Measurements from ENCODE around the gene CLIC5. TPM values are rescaled to one million over a fixed set of nuclear protein-coding genes. Genes with fewer than 3 reads are reported as not detected.

The CLIC5 gene
- total RNA-seq, 1 experiment from 2014 or later, result 0.05 TPM

DNA sequence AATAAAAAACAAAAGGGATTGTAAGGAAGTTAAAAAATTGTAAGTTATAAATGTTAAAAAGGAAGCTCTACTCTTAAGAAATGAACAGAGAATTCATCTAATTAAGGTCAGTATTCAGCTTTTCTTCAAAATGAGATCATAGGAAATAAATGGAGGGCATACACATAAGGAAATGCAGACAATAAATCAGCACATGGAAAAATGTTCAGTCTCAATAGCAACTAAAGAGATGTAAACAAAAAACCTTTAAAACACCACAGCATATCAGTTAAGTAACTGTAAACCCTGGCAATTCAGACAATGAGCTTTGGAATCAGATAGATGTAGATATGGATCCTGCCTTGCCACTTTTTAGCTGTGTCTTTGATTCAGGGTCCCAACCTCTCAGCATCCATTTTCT is 24.0 kb upstream of the CLIC5 start:
- BruUV-seq (replicated peaks), result no TSS peak
- ATAC-seq (no peak), DNase-seq (ENCODE audit: low read depth, low spot score) (no peak)
- Histone ChIP-seq H3K4me3 (ENCODE audit: low read depth in 2 of 2, low read length in 2 of 2) (no peak overlapping the region), H3K9me3 (ENCODE audit: control insufficient read depth, insufficient read depth, low read depth, low read length) (no peaks in the 10 kb centered on the region), H3K27me3 (ENCODE audit: control insufficient read depth, insufficient read depth, low read length) (no peaks in the 10 kb centered on the region), H3K27ac (ENCODE audit: low read length) (no peak overlapping the region), H3K4me1 (ENCODE audit: control insufficient read depth, insufficient read depth, low read length) (no peaks in the 10 kb centered on the region), H3K36me3 (ENCODE audit: control insufficient read depth, insufficient read depth, low read length) (no peaks in the 10 kb centered on the region)
- in situ Hi-C loops (cut with HindIII; ENCODE audit: low pct_unique_long_range_greater_than_20kb, low sequenced_read_pairs) (no loop called here), intact Hi-C loops (cut with micrococcal nuclease; ENCODE audit: unreplicated experiment) (no loop called here)
- TF ChIP-seq, protein P1, sequence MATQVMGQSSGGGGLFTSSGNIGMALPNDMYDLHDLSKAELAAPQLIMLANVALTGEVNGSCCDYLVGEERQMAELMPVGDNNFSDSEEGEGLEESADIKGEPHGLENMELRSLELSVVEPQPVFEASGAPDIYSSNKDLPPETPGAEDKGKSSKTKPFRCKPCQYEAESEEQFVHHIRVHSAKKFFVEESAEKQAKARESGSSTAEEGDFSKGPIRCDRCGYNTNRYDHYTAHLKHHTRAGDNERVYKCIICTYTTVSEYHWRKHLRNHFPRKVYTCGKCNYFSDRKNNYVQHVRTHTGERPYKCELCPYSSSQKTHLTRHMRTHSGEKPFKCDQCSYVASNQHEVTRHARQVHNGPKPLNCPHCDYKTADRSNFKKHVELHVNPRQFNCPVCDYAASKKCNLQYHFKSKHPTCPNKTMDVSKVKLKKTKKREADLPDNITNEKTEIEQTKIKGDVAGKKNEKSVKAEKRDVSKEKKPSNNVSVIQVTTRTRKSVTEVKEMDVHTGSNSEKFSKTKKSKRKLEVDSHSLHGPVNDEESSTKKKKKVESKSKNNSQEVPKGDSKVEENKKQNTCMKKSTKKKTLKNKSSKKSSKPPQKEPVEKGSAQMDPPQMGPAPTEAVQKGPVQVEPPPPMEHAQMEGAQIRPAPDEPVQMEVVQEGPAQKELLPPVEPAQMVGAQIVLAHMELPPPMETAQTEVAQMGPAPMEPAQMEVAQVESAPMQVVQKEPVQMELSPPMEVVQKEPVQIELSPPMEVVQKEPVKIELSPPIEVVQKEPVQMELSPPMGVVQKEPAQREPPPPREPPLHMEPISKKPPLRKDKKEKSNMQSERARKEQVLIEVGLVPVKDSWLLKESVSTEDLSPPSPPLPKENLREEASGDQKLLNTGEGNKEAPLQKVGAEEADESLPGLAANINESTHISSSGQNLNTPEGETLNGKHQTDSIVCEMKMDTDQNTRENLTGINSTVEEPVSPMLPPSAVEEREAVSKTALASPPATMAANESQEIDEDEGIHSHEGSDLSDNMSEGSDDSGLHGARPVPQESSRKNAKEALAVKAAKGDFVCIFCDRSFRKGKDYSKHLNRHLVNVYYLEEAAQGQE (IDR thresholded peaks at IDR 0.05; ENCODE audit: insufficient read depth in 1 of 2, low read depth in 2 of 2, low read length in 1 of 2), result no peak
- TF ChIP-seq POLR2AphosphoS5 (IDR thresholded peaks at IDR 0.05; ENCODE audit: low read depth, low read length), result no peak
- POLR2A ChIA-PET, result no interaction called here
- CTCF ChIA-PET, result no interaction called here

DNA sequence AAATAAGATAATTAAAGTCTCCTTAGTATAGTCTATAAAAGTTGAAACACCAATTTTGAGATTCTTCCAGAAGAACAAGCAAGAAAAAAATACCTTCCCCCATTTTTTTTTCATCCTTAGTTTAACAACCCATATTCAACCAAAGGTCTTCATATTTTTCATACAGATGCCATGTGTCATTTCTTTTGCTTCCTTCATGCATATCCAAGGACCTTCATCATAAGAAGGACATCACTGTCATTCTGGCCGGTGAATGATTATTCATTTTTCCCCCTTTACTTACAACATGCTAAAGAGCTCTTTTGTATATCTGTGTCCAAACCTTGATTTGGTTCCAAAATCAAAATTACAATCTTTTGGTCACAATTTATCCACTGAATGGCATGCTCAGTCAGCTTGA is 21.3 kb upstream of the CLIC5 start:
- CTCF ChIA-PET, result no interaction called here
- in situ Hi-C loops (cut with HindIII; ENCODE audit: low pct_unique_long_range_greater_than_20kb, low sequenced_read_pairs), result no loop called here
- H3K4me3 ChIP-seq (ENCODE audit: low read depth in 2 of 2, low read length in 2 of 2), result no peak overlapping the region
- no TSS peak for BruUV-seq (replicated peaks)
- intact Hi-C loops (cut with micrococcal nuclease; ENCODE audit: unreplicated experiment), result no loop called here
- DNase-seq (ENCODE audit: low read depth, low spot score), result no peak
- POLR2A ChIA-PET, result no interaction called here
- TF ChIP-seq SIN3A (IDR thresholded peaks at IDR 0.05; ENCODE audit: borderline replicate concordance, insufficient read depth, low read depth, low read length) (no peak), TCF7L2 (IDR thresholded peaks at IDR 0.05; ENCODE audit: low read depth, low read length) (no peak)
- no peak for ATAC-seq
- no peaks in the 10 kb centered on the region for H3K27me3 ChIP-seq (ENCODE audit: control insufficient read depth, insufficient read depth, low read length)
- H3K36me3 ChIP-seq (ENCODE audit: control insufficient read depth, insufficient read depth, low read length), result no peaks in the 10 kb centered on the region
- no peaks in the 10 kb centered on the region for H3K9me3 ChIP-seq (ENCODE audit: control insufficient read depth, insufficient read depth, low read depth, low read length)
- no peaks in the 10 kb centered on the region for H3K4me1 ChIP-seq (ENCODE audit: control insufficient read depth, insufficient read depth, low read length)
- H3K27ac ChIP-seq (ENCODE audit: low read length), result no peak overlapping the region

DNA sequence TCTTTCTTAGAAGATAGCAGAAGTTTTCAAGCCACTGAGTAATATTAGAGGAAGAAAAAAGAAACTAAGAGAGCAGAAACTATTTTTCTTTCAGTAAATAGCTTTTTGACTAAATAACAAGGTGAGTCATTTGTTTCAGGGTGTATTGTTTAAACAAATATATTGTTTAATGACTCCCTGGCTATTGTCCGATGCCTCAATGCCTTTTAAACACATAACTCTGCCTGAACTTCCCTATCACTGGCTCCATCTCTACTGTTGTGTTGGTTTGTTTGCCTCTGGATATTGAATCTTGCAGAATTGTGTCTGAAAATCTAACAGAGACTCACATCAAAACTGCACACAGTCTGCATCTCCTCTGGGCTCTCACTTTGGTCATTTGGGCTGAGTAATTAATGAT is 19.6 kb upstream of the CLIC5 start:
- BruUV-seq (replicated peaks), result no TSS peak
- no peaks in the 10 kb centered on the region for H3K9me3 ChIP-seq (ENCODE audit: control insufficient read depth, insufficient read depth, low read depth, low read length)
- intact Hi-C loops (cut with micrococcal nuclease; ENCODE audit: unreplicated experiment), result no loop called here

More for the DNA sequence above, 19.6 kb upstream of the CLIC5 start:
- no peak for ATAC-seq
- no peak overlapping the region for H3K27ac ChIP-seq (ENCODE audit: low read length)
- no peaks in the 10 kb centered on the region for H3K4me1 ChIP-seq (ENCODE audit: control insufficient read depth, insufficient read depth, low read length)
- H3K36me3 ChIP-seq (ENCODE audit: control insufficient read depth, insufficient read depth, low read length), result no peaks in the 10 kb centered on the region
- H3K4me3 ChIP-seq (ENCODE audit: low read depth in 2 of 2, low read length in 2 of 2), result no peak overlapping the region
- H3K27me3 ChIP-seq (ENCODE audit: control insufficient read depth, insufficient read depth, low read length), result peaks cover 2% of the 10 kb centered on the region
- in situ Hi-C loops (cut with HindIII; ENCODE audit: low pct_unique_long_range_greater_than_20kb, low sequenced_read_pairs), result no loop called here
- TF ChIP-seq POLR2AphosphoS5 (IDR thresholded peaks at IDR 0.05; ENCODE audit: low read depth, low read length), result no peak
- no peak for TF ChIP-seq TCF7L2 (IDR thresholded peaks at IDR 0.05; ENCODE audit: low read depth, low read length)
- TF ChIP-seq, protein P2, sequence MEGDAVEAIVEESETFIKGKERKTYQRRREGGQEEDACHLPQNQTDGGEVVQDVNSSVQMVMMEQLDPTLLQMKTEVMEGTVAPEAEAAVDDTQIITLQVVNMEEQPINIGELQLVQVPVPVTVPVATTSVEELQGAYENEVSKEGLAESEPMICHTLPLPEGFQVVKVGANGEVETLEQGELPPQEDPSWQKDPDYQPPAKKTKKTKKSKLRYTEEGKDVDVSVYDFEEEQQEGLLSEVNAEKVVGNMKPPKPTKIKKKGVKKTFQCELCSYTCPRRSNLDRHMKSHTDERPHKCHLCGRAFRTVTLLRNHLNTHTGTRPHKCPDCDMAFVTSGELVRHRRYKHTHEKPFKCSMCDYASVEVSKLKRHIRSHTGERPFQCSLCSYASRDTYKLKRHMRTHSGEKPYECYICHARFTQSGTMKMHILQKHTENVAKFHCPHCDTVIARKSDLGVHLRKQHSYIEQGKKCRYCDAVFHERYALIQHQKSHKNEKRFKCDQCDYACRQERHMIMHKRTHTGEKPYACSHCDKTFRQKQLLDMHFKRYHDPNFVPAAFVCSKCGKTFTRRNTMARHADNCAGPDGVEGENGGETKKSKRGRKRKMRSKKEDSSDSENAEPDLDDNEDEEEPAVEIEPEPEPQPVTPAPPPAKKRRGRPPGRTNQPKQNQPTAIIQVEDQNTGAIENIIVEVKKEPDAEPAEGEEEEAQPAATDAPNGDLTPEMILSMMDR (IDR thresholded peaks at IDR 0.05), result no peak
- TF ChIP-seq SIN3A (IDR thresholded peaks at IDR 0.05; ENCODE audit: borderline replicate concordance, insufficient read depth, low read depth, low read length), result no peak
- TF ChIP-seq, protein P1 (IDR thresholded peaks at IDR 0.05; ENCODE audit: insufficient read depth in 1 of 2, low read depth in 2 of 2, low read length in 1 of 2), result no peak
- CTCF ChIA-PET, result no interaction called here
- POLR2A ChIA-PET, result no interaction called here
- DNase-seq (ENCODE audit: low read depth, low spot score), result no peak

All from Panc1 (cell line).